Stimulated activated naive CD8-positive, alpha-beta T cell treated with anti-CD3 and anti-CD28 coated beads, Interleukin-15, Interleukin-2, amounts not matched to agents 100 ng/mL and 50 ng/mL, for 24 hours (primary cell): Measurements from ENCODE around the gene BMI1.
"Not testable (repeated sequence)": the region's sequence is repeated elsewhere in the genome, so short reads cannot be mapped to it uniquely, and the experiment has no call there.

Experiments
- H3K27ac Mint-ChIP-seq: one replicate; pipeline ENCODE4 v1.8.0; 2021; ENCODE audit warnings: mild to moderate bottlenecking, mixed read lengths
- H3K27me3 Mint-ChIP-seq: one replicate; pipeline ENCODE4 v1.8.0; 2021; ENCODE audit warnings: mixed read lengths
- H3K36me3 Mint-ChIP-seq: one replicate; pipeline ENCODE4 v1.8.0; 2021; ENCODE audit warnings: low read depth, mixed read lengths
- H3K4me1 Mint-ChIP-seq: one replicate; pipeline ENCODE4 v1.8.0; 2021; ENCODE audit warnings: low read depth, mixed read lengths
- H3K4me3 Mint-ChIP-seq: one replicate; pipeline ENCODE4 v1.8.0; 2021; ENCODE audit warnings: mild to moderate bottlenecking, mixed read lengths
- H3K9me3 Mint-ChIP-seq: one replicate; pipeline ENCODE4 v1.8.0; 2021; ENCODE audit warnings: mixed read lengths

BMI1 gene

GRCh38 chr10:22320591-22321155 is at the start of gene BMI1:
Gene BMI1 (plus strand): TSS chr10:22321099. CDS start chr10:22326450, 5,351 bp downstream.
- peak within 1 kb of the TSS; percentile 94 for H3K4me3 Mint-ChIP-seq
- H3K4me1 Mint-ChIP-seq, result peaks cover 67% of the 10 kb centered on the region
- peaks cover 15% of the 10 kb centered on the region for H3K36me3 Mint-ChIP-seq
- H3K27me3 Mint-ChIP-seq, result peaks cover 53% of the 10 kb centered on the region
- H3K9me3 Mint-ChIP-seq, result no peaks in the 10 kb centered on the region
- peak within 1 kb of the TSS; percentile 92 for H3K27ac Mint-ChIP-seq

- no peaks in the 10 kb centered on the region for H3K9me3 Mint-ChIP-seq
- H3K36me3 Mint-ChIP-seq, result no peaks in the 10 kb centered on the region
- no peak overlapping the region for H3K4me3 Mint-ChIP-seq
- no peak overlapping the region for H3K27ac Mint-ChIP-seq
- H3K4me1 Mint-ChIP-seq, result peaks cover 6% of the 10 kb centered on the region
- peaks cover 10% of the 10 kb centered on the region for H3K27me3 Mint-ChIP-seq
Measured at GRCh38 chr10:22271786-22272185, 49.1 kb upstream of the BMI1 start.

GRCh38 chr10:22278441-22278782 is 42.5 kb upstream of the BMI1 start:
- Mint-ChIP-seq H3K27me3 (peaks cover 12% of the 10 kb centered on the region), H3K4me3 (no peak overlapping the region), H3K27ac (no peak overlapping the region), H3K4me1 (no peaks in the 10 kb centered on the region), H3K9me3 (no peaks in the 10 kb centered on the region), H3K36me3 (no peaks in the 10 kb centered on the region)

GRCh38 chr10:22280078-22280477 is 40.8 kb upstream of the BMI1 start:
- Mint-ChIP-seq H3K9me3 (no peaks in the 10 kb centered on the region), H3K4me3 (no peak overlapping the region), H3K4me1 (no peaks in the 10 kb centered on the region), H3K36me3 (no peaks in the 10 kb centered on the region), H3K27ac (no peak overlapping the region), H3K27me3 (peaks cover 12% of the 10 kb centered on the region)

GRCh38 chr10:22285130-22285529 is 35.8 kb upstream of the BMI1 start:
- peaks cover 6% of the 10 kb centered on the region for H3K27me3 Mint-ChIP-seq
- no peak overlapping the region for H3K27ac Mint-ChIP-seq
- H3K9me3 Mint-ChIP-seq, result no peaks in the 10 kb centered on the region
- H3K4me1 Mint-ChIP-seq, result no peaks in the 10 kb centered on the region
- no peak overlapping the region for H3K4me3 Mint-ChIP-seq
- H3K36me3 Mint-ChIP-seq, result no peaks in the 10 kb centered on the region

GRCh38 chr10:22293747-22294404 is 27.0 kb upstream of the BMI1 start:
- no peaks in the 10 kb centered on the region for H3K9me3 Mint-ChIP-seq

GRCh38 chr10:22294694-22295093 is 26.2 kb upstream of the BMI1 start:
- Mint-ChIP-seq H3K27ac (no peak overlapping the region), H3K36me3 (no peaks in the 10 kb centered on the region), H3K9me3 (no peaks in the 10 kb centered on the region), H3K27me3 (peaks cover 32% of the 10 kb centered on the region), H3K4me3 (no peak overlapping the region), H3K4me1 (no peaks in the 10 kb centered on the region)

More at GRCh38 chr10:22293747-22294404, 27.0 kb upstream of the BMI1 start:
- no peaks in the 10 kb centered on the region for H3K4me1 Mint-ChIP-seq
- H3K4me3 Mint-ChIP-seq, result no peak overlapping the region
- no peaks in the 10 kb centered on the region for H3K36me3 Mint-ChIP-seq
- H3K27me3 Mint-ChIP-seq, result peaks cover 32% of the 10 kb centered on the region
- H3K27ac Mint-ChIP-seq, result no peak overlapping the region

- Mint-ChIP-seq H3K4me1 (no peaks in the 10 kb centered on the region), H3K27me3 (peaks cover 19% of the 10 kb centered on the region), H3K27ac (no peak overlapping the region), H3K4me3 (no peak overlapping the region), H3K9me3 (no peaks in the 10 kb centered on the region), H3K36me3 (no peaks in the 10 kb centered on the region)
Measured at GRCh38 chr10:22301193-22301592, 19.7 kb upstream of the BMI1 start.

GRCh38 chr10:22303461-22303860 is 17.4 kb upstream of the BMI1 start:
- no peaks in the 10 kb centered on the region for H3K9me3 Mint-ChIP-seq
- no peak overlapping the region for H3K27ac Mint-ChIP-seq
- no peak overlapping the region for H3K4me3 Mint-ChIP-seq
- no peaks in the 10 kb centered on the region for H3K36me3 Mint-ChIP-seq
- peaks cover 4% of the 10 kb centered on the region for H3K4me1 Mint-ChIP-seq
- H3K27me3 Mint-ChIP-seq, result peaks cover 15% of the 10 kb centered on the region

GRCh38 chr10:22305721-22306120 is 15.2 kb upstream of the BMI1 start:
- no peak overlapping the region for H3K27ac Mint-ChIP-seq
- peaks cover 15% of the 10 kb centered on the region for H3K27me3 Mint-ChIP-seq
- no peaks in the 10 kb centered on the region for H3K36me3 Mint-ChIP-seq
- no peak overlapping the region for H3K4me3 Mint-ChIP-seq
- H3K9me3 Mint-ChIP-seq, result no peaks in the 10 kb centered on the region
- peaks cover 10% of the 10 kb centered on the region for H3K4me1 Mint-ChIP-seq

GRCh38 chr10:22308390-22308789 is 12.5 kb upstream of the BMI1 start:
- Mint-ChIP-seq H3K36me3 (no peaks in the 10 kb centered on the region), H3K4me3 (no peak overlapping the region), H3K4me1 (peaks cover 10% of the 10 kb centered on the region), H3K27me3 (peaks cover 20% of the 10 kb centered on the region), H3K27ac (no peak overlapping the region), H3K9me3 (no peaks in the 10 kb centered on the region)

GRCh38 chr10:22309180-22310000 is 11.5 kb upstream of the BMI1 start:
- no peak overlapping the region for H3K27ac Mint-ChIP-seq
- peaks cover 10% of the 10 kb centered on the region for H3K4me1 Mint-ChIP-seq
- no peak overlapping the region for H3K4me3 Mint-ChIP-seq
- H3K27me3 Mint-ChIP-seq, result peaks cover 20% of the 10 kb centered on the region
- H3K36me3 Mint-ChIP-seq, result no peaks in the 10 kb centered on the region
- no peaks in the 10 kb centered on the region for H3K9me3 Mint-ChIP-seq

- not testable (repeated sequence) for H3K36me3 Mint-ChIP-seq, H3K27ac Mint-ChIP-seq, H3K4me3 Mint-ChIP-seq, H3K9me3 Mint-ChIP-seq
- Mint-ChIP-seq H3K4me1 (peaks cover 15% of the 10 kb centered on the region), H3K27me3 (peaks cover 24% of the 10 kb centered on the region)
Measured at GRCh38 chr10:22310012-22310411, 10.9 kb upstream of the BMI1 start.

GRCh38 chr10:22310928-22311327 is 10.0 kb upstream of the BMI1 start:
- Mint-ChIP-seq H3K36me3 (no peaks in the 10 kb centered on the region), H3K27me3 (peaks cover 29% of the 10 kb centered on the region), H3K9me3 (no peaks in the 10 kb centered on the region), H3K4me3 (no peak overlapping the region), H3K27ac (no peak overlapping the region), H3K4me1 (peaks cover 24% of the 10 kb centered on the region)

GRCh38 chr10:22314852-22315251 is 6.0 kb upstream of the BMI1 start:
- peaks cover 43% of the 10 kb centered on the region for H3K4me1 Mint-ChIP-seq
- H3K4me3 Mint-ChIP-seq, result peak overlapping the region; percentile 90
- H3K27ac Mint-ChIP-seq, result no peak overlapping the region
- H3K27me3 Mint-ChIP-seq, result peaks cover 37% of the 10 kb centered on the region
- peaks cover 6% of the 10 kb centered on the region for H3K36me3 Mint-ChIP-seq
- no peaks in the 10 kb centered on the region for H3K9me3 Mint-ChIP-seq
